Upper lobe of right lung (tissue), 1 donor: ENCODE measurements around the gene GOLGA5. TPM values are rescaled to one million over a fixed set of nuclear protein-coding genes. Genes with fewer than 3 reads are reported as not detected.

Experiments used
- ATAC-seq: fragments of 200-7000 bp; cut with Tn5 transposase; one replicate; pipeline ENCODE4 v1.9.1; 2020; ENCODE audit warnings: mild to moderate bottlenecking, moderate library complexity
- DNase-seq: peaks from one replicate; pipeline ENCODE4 v3.0.0-alpha.2; 2020
- H3K27ac ChIP-seq: fragments of 200-600 bp; one replicate; pipeline ENCODE4 v1.8.0; 2022
- H3K27me3 ChIP-seq: fragments of 200-600 bp; one replicate; pipeline ENCODE4 v1.8.0; 2022; ENCODE audit warnings: mild to moderate bottlenecking
- H3K36me3 ChIP-seq: fragments of 200-600 bp; one replicate; pipeline ENCODE4 v1.8.0; 2022
- H3K4me1 ChIP-seq: fragments of 200-600 bp; one replicate; pipeline ENCODE4 v1.8.0; 2022
- H3K4me3 ChIP-seq: fragments of 200-600 bp; one replicate; pipeline ENCODE4 v1.8.0; 2022; ENCODE audit warnings: mild to moderate bottlenecking
- H3K9me3 ChIP-seq: fragments of 200-600 bp; one replicate; pipeline ENCODE4 v1.8.0; 2022
- intact Hi-C: fragments of 100-400 bp; cut with DNase I; formaldehyde crosslinking; loops from one replicate; pipeline ENCODE4 v1.11.0; 2022
- total RNA-seq: library from RNA; stranded (reverse); fragmentation: NEBNext Ultra II Directional; extraction: Animal tissue kit (Norgen Biotek cat#: 25700); gene quantifications from one replicate; pipeline ENCODE4 v1.2.1, GENCODE V29; 2021
- TF ChIP-seq, protein P1 (sequence below): fragments of 200-600 bp; IDR thresholded peaks from one replicate; pipeline ENCODE4 v1.8.0; 2022; ENCODE audit warnings: antibody characterized with exemption
- donor health status: DM: no; HTN: yes; CAD: no; lungs with severe emphysema.

GOLGA5 gene
- total RNA-seq, 1 donor from 2014 or later = 31.4 TPM

DNA sequence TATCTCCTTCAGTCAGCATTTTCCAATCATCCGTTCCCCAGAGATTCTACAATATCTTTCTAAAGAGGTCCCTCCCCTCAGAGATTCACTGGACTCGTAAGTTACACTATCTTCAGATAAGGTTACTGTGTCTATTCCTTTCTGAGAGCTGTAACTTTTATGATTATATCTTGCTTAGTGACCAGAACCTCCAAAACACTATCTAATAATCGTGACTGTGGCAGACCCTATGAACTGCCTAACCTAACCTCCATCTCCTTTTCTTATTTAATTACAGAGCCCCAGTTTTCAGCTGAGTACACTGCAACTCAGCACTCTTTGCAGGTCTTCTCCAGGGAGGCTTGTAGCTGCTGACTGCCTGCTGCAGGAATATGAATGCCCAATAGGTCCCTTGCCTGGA lies 90.3 kb downstream of the GOLGA5 start:
- H3K27ac ChIP-seq = no peak overlapping the region
- peaks cover 8% of the 10 kb centered on the region for H3K27me3 ChIP-seq
- intact Hi-C loops = no loop called here
- no peak for ATAC-seq
- H3K4me1 ChIP-seq = no peaks in the 10 kb centered on the region
- no peak for DNase-seq
- no peak overlapping the region for H3K4me3 ChIP-seq
- no peaks in the 10 kb centered on the region for H3K9me3 ChIP-seq
- TF ChIP-seq, protein P1, sequence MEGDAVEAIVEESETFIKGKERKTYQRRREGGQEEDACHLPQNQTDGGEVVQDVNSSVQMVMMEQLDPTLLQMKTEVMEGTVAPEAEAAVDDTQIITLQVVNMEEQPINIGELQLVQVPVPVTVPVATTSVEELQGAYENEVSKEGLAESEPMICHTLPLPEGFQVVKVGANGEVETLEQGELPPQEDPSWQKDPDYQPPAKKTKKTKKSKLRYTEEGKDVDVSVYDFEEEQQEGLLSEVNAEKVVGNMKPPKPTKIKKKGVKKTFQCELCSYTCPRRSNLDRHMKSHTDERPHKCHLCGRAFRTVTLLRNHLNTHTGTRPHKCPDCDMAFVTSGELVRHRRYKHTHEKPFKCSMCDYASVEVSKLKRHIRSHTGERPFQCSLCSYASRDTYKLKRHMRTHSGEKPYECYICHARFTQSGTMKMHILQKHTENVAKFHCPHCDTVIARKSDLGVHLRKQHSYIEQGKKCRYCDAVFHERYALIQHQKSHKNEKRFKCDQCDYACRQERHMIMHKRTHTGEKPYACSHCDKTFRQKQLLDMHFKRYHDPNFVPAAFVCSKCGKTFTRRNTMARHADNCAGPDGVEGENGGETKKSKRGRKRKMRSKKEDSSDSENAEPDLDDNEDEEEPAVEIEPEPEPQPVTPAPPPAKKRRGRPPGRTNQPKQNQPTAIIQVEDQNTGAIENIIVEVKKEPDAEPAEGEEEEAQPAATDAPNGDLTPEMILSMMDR = no peak
- no peaks in the 10 kb centered on the region for H3K36me3 ChIP-seq

DNA sequence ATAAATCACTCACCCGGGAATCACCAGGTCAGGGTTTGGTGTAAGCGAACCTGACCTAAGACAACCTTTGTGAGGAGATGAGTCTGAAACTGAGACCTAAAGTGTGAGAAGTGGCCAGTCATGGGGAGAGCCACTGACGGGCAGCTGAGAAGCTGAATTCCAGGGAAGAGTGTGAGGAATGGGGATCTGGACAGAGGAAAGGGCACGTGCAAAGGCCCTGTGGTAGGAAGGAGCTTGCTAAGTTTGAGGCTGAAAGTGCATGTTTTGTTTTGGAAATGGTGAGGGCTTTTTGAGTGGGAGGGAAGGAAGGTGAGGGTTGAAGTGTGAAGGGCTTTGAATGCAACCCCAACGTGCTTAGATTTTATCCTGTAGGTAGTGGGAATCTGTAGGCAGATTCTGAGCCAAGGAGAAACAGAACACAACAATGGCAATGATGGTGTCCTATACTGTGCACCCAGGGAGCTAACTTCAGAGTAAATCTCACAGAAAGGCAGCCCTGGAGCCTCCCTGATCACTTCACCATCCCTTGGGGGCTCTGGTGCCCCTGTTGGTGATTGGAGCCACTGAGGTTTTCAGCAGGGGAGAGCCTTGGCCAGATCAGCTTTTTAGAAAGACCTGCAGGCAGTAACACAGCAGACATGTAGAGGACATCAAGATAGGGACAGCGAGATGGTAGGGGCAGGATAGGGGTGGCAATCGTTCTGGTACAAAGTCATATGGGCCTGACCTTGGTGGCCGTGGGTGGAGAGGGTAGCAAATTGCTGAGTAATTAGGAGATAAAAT lies 91.4 kb downstream of the GOLGA5 start:
- no peak overlapping the region for H3K27ac ChIP-seq
- no peaks in the 10 kb centered on the region for H3K9me3 ChIP-seq
- H3K4me1 ChIP-seq = no peaks in the 10 kb centered on the region
- DNase-seq = no peak
- ATAC-seq = no peak
- intact Hi-C loops = no loop called here
- TF ChIP-seq, protein P1 = no peak
- H3K36me3 ChIP-seq = no peaks in the 10 kb centered on the region
- peaks cover 8% of the 10 kb centered on the region for H3K27me3 ChIP-seq
- H3K4me3 ChIP-seq = no peak overlapping the region

DNA sequence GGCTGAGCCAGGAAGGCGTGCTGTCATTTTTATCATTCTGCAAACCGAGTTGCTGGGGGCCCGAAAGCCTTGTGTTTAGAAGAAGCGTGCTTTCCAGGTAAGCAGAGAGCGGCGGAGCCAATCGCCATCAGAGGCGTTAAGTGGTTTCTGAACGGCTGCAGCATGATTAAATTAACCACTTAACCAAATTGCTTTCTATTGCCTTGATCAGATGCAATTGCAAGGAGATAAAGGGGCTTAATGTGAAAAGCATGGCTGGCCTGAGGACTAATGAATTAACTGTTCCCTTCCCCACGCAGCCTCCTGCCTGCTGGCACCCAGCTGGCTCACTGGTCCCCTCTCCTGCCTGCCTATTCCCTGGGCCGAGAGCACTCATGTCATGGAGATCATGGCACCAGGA lies 92.2 kb downstream of the GOLGA5 start:
- Histone ChIP-seq H3K27me3 (peaks cover 8% of the 10 kb centered on the region), H3K9me3 (no peaks in the 10 kb centered on the region), H3K4me1 (no peaks in the 10 kb centered on the region), H3K36me3 (no peaks in the 10 kb centered on the region), H3K27ac (no peak overlapping the region), H3K4me3 (no peak overlapping the region)
- TF ChIP-seq, protein P1 = no peak
- DNase-seq (no peak), ATAC-seq (no peak)
- intact Hi-C loops = no loop called here

DNA sequence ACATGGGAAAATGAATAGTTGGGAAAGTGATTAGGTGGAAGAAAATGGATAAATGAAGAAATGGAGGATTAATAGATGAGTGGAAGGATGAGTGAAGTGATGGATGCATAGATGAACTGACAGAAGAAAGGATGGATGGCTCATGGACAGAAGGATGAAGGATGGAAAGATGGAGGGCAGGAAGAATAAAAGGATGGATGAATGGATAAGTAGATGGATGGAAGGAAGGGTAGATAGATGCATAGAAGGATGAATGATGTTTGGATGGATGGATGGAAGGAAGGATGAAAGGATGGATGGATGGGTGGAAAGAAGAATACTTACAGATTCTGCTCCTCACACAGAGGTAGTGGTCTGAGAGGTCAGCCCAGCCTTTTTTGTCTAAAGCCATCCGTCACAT lies 93.1 kb downstream of the GOLGA5 start:
- ATAC-seq (no peak), DNase-seq (no peak)
- intact Hi-C loops = no loop called here
- H3K27me3 ChIP-seq = peaks cover 8% of the 10 kb centered on the region
- no peak overlapping the region for H3K27ac ChIP-seq
- no peak overlapping the region for H3K4me3 ChIP-seq
- H3K36me3 ChIP-seq = no peaks in the 10 kb centered on the region
- H3K4me1 ChIP-seq = no peaks in the 10 kb centered on the region
- H3K9me3 ChIP-seq = no peaks in the 10 kb centered on the region
- TF ChIP-seq, protein P1 = no peak

DNA sequence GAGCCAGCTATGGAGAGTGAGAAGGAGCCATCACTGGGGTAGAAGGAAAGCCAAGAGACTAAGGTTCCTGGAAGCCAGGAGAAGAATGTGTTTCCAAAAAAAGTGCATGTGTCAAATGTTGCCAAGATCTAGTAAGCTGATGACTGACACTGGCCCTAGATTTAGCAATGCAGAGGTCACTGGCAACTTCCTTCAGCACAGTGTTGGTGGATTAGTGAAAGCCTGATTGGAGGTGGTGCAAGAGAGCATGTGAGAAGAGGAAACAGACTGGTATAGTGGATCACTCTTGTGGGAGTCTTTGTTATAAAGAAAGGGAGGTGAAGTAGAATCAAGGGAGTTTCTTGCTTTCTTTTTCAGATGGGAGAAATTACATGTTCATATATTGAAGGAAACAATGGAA lies 94.8 kb downstream of the GOLGA5 start:
- H3K4me1 ChIP-seq = no peaks in the 10 kb centered on the region
- peaks cover 8% of the 10 kb centered on the region for H3K27me3 ChIP-seq
- intact Hi-C loops = no loop called here
- H3K27ac ChIP-seq = no peak overlapping the region
- H3K9me3 ChIP-seq = no peaks in the 10 kb centered on the region
- TF ChIP-seq, protein P1 = no peak
- no peak for DNase-seq
- H3K4me3 ChIP-seq = no peak overlapping the region
- no peaks in the 10 kb centered on the region for H3K36me3 ChIP-seq
- peak; percentile 85 for ATAC-seq

Other genes with a start within 250 kb of the GOLGA5 start
- 140 TPM for gene LGMN, start 45.7 kb upstream of the GOLGA5 start, total RNA-seq
- gene CHGA, start 128.8 kb downstream of the GOLGA5 start, total RNA-seq = not detected